ENCODE data around the gene GTF2IRD1. TPM values are rescaled to one million over a fixed set of nuclear protein-coding genes. Genes with fewer than 3 reads are reported as not detected.

GTF2IRD1 gene
- total and polyA plus RNA-seq, 2 experiments from 2014 or later: 34.9 to 39.6 TPM

DNA sequence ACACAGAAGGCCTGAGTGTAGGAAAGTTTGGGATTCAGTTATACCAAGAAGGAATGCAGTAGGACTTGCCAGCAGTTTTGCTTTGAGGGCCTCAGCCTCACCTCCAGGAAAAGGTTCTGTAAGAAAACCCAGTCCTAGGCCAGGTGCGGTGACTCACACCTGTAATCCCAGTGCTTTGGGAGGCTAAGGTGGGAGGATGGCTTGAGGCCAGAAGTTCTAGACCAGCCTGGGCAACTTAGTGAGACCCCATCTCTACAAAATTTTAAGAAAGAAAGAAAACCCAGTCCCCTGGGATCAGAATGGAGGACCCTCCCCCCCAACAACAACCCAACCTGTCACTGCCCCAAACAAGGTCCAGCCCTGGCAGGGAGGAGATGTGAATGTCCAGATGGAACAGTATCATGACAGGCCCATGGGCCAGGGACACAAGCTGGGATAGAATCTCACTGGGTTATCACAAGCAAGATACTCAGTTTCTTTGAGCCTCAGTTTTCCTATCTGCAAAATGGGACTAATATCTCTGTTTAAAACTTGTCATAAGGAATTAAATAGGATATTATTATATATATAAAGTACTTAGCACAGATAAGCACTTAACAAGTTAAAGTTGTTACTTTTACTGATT, 68.7 kb downstream of the GTF2IRD1 start:
- Histone ChIP-seq H3K27me3 (no peaks in the 10 kb centered on the region), H3K4me2 (no peak overlapping the region), H3K36me3 (replicated peaks; ENCODE audit: insufficient read depth, low read depth) (peaks cover 13% of the 10 kb centered on the region), H3K9me2 (replicated peaks; ENCODE audit: insufficient read depth) (no peaks in the 10 kb centered on the region), H3K4me3 (no peak overlapping the region), H4K20me1 (ENCODE audit: insufficient read depth, poor library complexity, severe bottlenecking) (no peaks in the 10 kb centered on the region), H3K9me3 (ENCODE audit: low read depth) (no peaks in the 10 kb centered on the region), H3K27ac (no peak overlapping the region), H2AFZ (no peak overlapping the region), H3K79me2 (no peaks in the 10 kb centered on the region), H3K4me1 (ENCODE audit: insufficient read depth) (no peaks in the 10 kb centered on the region)
- no peak for DNase-seq (ENCODE audit: low spot score)
- TF ChIP-seq CTCF (IDR thresholded peaks at IDR 0.05; ENCODE audit: poor library complexity): no peak
- TF ChIP-seq EZH2 (IDR thresholded peaks at IDR 0.05; ENCODE audit: borderline replicate concordance): no peak
- TF ChIP-seq EZH2phosphoT487 (IDR thresholded peaks at IDR 0.05; ENCODE audit: low read depth, severe bottlenecking, unreplicated experiment): no peak
- WGBS (ENCODE audit: low lambda C conversion rate, missing lambda C conversion rate): 89% methylated on average over 1 of the region's 1 CpG

- Histone ChIP-seq H3K9me3 (ENCODE audit: low read depth) (no peaks in the 10 kb centered on the region), H3K27me3 (no peaks in the 10 kb centered on the region), H3K4me1 (ENCODE audit: insufficient read depth) (no peaks in the 10 kb centered on the region), H3K4me3 (no peak overlapping the region), H3K9me2 (replicated peaks; ENCODE audit: insufficient read depth) (no peaks in the 10 kb centered on the region), H3K36me3 (replicated peaks; ENCODE audit: insufficient read depth, low read depth) (peaks cover 13% of the 10 kb centered on the region), H4K20me1 (ENCODE audit: insufficient read depth, poor library complexity, severe bottlenecking) (no peaks in the 10 kb centered on the region), H2AFZ (no peak overlapping the region), H3K4me2 (no peak overlapping the region), H3K27ac (no peak overlapping the region), H3K79me2 (no peaks in the 10 kb centered on the region)
- DNase-seq (ENCODE audit: low spot score): no peak
- no peak for TF ChIP-seq EZH2phosphoT487 (IDR thresholded peaks at IDR 0.05; ENCODE audit: low read depth, severe bottlenecking, unreplicated experiment)
- no peak for TF ChIP-seq EZH2 (IDR thresholded peaks at IDR 0.05; ENCODE audit: borderline replicate concordance)
- TF ChIP-seq CTCF (IDR thresholded peaks at IDR 0.05; ENCODE audit: poor library complexity): no peak
- WGBS (ENCODE audit: low lambda C conversion rate, missing lambda C conversion rate): 100% methylated on average over 4 of the region's 4 CpGs
Observed at GRCh38 chr7:74523015-74523414, 69.3 kb downstream of the GTF2IRD1 start.

DNA sequence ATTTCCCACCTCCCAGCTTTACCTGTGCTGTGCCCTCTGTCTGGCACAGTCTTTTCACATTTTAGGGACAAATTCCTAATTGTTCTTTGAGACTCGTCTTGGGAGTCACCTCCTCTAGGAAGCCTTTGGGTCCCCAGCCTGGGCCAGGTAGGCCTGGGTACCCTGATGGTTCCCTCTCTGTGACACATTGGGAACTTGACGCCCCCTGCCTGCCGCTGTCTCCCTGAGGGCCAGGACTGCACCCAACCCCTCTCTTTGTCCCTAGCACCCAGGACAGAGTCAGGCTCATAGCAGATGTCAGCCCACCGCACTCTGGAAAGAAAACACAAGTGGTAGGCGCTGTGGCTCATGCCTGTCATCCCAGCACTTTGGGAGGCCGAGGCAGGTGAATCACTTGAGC, 71.4 kb downstream of the GTF2IRD1 start:
- Histone ChIP-seq H2AFZ (no peak overlapping the region), H3K9me2 (replicated peaks; ENCODE audit: insufficient read depth) (no peaks in the 10 kb centered on the region), H4K20me1 (ENCODE audit: insufficient read depth, poor library complexity, severe bottlenecking) (no peaks in the 10 kb centered on the region), H3K27ac (no peak overlapping the region), H3K4me3 (no peak overlapping the region), H3K4me1 (ENCODE audit: insufficient read depth) (no peaks in the 10 kb centered on the region), H3K79me2 (no peaks in the 10 kb centered on the region), H3K36me3 (replicated peaks; ENCODE audit: insufficient read depth, low read depth) (peaks cover 13% of the 10 kb centered on the region), H3K9me3 (ENCODE audit: low read depth) (no peaks in the 10 kb centered on the region), H3K27me3 (no peaks in the 10 kb centered on the region), H3K4me2 (no peak overlapping the region)
- no peak for DNase-seq (ENCODE audit: low spot score)
- 94% methylated on average over 6 of the region's 6 CpGs for WGBS (ENCODE audit: low lambda C conversion rate, missing lambda C conversion rate)
- TF ChIP-seq EZH2phosphoT487 (IDR thresholded peaks at IDR 0.05; ENCODE audit: low read depth, severe bottlenecking, unreplicated experiment) (no peak), CTCF (IDR thresholded peaks at IDR 0.05; ENCODE audit: poor library complexity) (no peak), EZH2 (IDR thresholded peaks at IDR 0.05; ENCODE audit: borderline replicate concordance) (no peak)

Measured in hepatocyte (in vitro differentiated cells).